ENCODE data around the gene DNAJC12. TPM values are rescaled to one million over a fixed set of nuclear protein-coding genes. Genes with fewer than 3 reads are reported as not detected.

DNAJC12 gene
- total RNA-seq, 6 experiments from 2014 or later, result 0.20 to 0.47 (median 0.33) TPM; not detected in 1

- H3K27ac Mint-ChIP-seq, result no peak overlapping the region
- TF ChIP-seq CTCF (IDR thresholded peaks at IDR 0.05), result no peak
- H3K36me3 Mint-ChIP-seq (ENCODE audit: low read depth), result no peaks in the 10 kb centered on the region
- H3K27me3 Mint-ChIP-seq (ENCODE audit: insufficient read depth), result no peaks in the 10 kb centered on the region
- DNase-seq, result no peak
- no peaks in the 10 kb centered on the region for H3K9me3 Mint-ChIP-seq
- H3K4me3 Mint-ChIP-seq, result no peak overlapping the region
- no peaks in the 10 kb centered on the region for H3K4me1 Mint-ChIP-seq (ENCODE audit: low read depth)
Observed at GRCh38 chr10:67861750-67862432, 23.9 kb upstream of the DNAJC12 start.

GRCh38 chr10:67858971-67859370, 21.0 kb upstream of the DNAJC12 start:
- H3K4me1 Mint-ChIP-seq (ENCODE audit: low read depth), result peaks cover 12% of the 10 kb centered on the region; the same call in 1 of the 2 replicates
- no peak overlapping the region for H3K27ac Mint-ChIP-seq
- TF ChIP-seq CTCF (IDR thresholded peaks at IDR 0.05), result no peak
- no peaks in the 10 kb centered on the region for H3K9me3 Mint-ChIP-seq
- H3K4me3 Mint-ChIP-seq, result no peak overlapping the region
- no peaks in the 10 kb centered on the region for H3K36me3 Mint-ChIP-seq (ENCODE audit: low read depth)
- DNase-seq, result no peak
- H3K27me3 Mint-ChIP-seq (ENCODE audit: insufficient read depth), result no peaks in the 10 kb centered on the region; the same call in 1 of the 2 replicates

- Mint-ChIP-seq H3K4me3 (no peak overlapping the region), H3K4me1 (ENCODE audit: low read depth) (peaks cover 24% of the 10 kb centered on the region; the same call in 1 of the 2 replicates)
Observed at GRCh38 chr10:67853512-67853911, 15.5 kb upstream of the DNAJC12 start.

DNA sequence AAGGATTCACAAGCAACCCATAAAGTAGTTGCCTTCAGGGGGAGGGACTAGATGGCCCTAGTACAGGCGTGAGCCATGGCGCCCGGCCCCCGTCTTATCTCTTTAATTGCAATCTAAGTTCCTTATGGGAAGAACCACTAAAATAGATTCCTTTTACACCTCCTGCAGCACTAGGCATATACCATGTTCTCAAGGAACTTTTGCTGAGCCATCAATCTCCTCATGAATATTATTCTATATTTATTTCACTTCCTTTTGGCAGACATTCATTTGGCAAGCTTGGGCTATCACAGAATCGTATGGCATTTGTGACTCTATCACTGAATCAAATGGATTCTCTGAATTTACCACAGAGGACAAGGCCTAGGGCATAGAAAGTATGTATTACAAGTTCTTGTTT, 14.8 kb upstream of the DNAJC12 start:
- Mint-ChIP-seq H3K4me1 (ENCODE audit: low read depth) (peaks cover 24% of the 10 kb centered on the region; the same call in 1 of the 2 replicates), H3K27me3 (ENCODE audit: insufficient read depth) (peaks cover 1% of the 10 kb centered on the region; the same call in 1 of the 2 replicates), H3K9me3 (no peaks in the 10 kb centered on the region), H3K27ac (no peak overlapping the region), H3K4me3 (no peak overlapping the region), H3K36me3 (ENCODE audit: low read depth) (no peaks in the 10 kb centered on the region)
- no peak for TF ChIP-seq CTCF (IDR thresholded peaks at IDR 0.05)
- no peak for DNase-seq

More at GRCh38 chr10:67853512-67853911, 15.5 kb upstream of the DNAJC12 start:
- no peaks in the 10 kb centered on the region for H3K9me3 Mint-ChIP-seq
- no peak overlapping the region for H3K27ac Mint-ChIP-seq
- no peak for TF ChIP-seq CTCF (IDR thresholded peaks at IDR 0.05)
- H3K36me3 Mint-ChIP-seq (ENCODE audit: low read depth), result no peaks in the 10 kb centered on the region
- H3K27me3 Mint-ChIP-seq (ENCODE audit: insufficient read depth), result peaks cover 1% of the 10 kb centered on the region; the same call in 1 of the 2 replicates
- no peak for DNase-seq

GRCh38 chr10:67851186-67851585, 13.2 kb upstream of the DNAJC12 start:
- no peaks in the 10 kb centered on the region for H3K36me3 Mint-ChIP-seq (ENCODE audit: low read depth)
- no peak overlapping the region for H3K27ac Mint-ChIP-seq
- no peak for TF ChIP-seq CTCF (IDR thresholded peaks at IDR 0.05)
- peaks cover 1% of the 10 kb centered on the region; the same call in 1 of the 2 replicates for H3K27me3 Mint-ChIP-seq (ENCODE audit: insufficient read depth)
- no peak for DNase-seq
- no peak overlapping the region for H3K4me3 Mint-ChIP-seq
- peaks cover 24% of the 10 kb centered on the region; the same call in 1 of the 2 replicates for H3K4me1 Mint-ChIP-seq (ENCODE audit: low read depth)
- no peaks in the 10 kb centered on the region for H3K9me3 Mint-ChIP-seq
